GM18868 (cell line): ENCODE data around the gene KRT72.

Experiments
- ATAC-seq: cut with Tn5 transposase; IDR thresholded peaks from one replicate; pipeline ENCODE4 v1.9.1; 2021; ENCODE audit warnings: mild to moderate bottlenecking, moderate library complexity; ENCODE audit not compliant: unreplicated experiment

The KRT72 gene

GRCh38 chr12:52543985-52544883 is 57.0 kb downstream of the KRT72 start:
- ATAC-seq: no peak

GRCh38 chr12:52542785-52543318 is 58.4 kb downstream of the KRT72 start:
- ATAC-seq: no peak

DNA sequence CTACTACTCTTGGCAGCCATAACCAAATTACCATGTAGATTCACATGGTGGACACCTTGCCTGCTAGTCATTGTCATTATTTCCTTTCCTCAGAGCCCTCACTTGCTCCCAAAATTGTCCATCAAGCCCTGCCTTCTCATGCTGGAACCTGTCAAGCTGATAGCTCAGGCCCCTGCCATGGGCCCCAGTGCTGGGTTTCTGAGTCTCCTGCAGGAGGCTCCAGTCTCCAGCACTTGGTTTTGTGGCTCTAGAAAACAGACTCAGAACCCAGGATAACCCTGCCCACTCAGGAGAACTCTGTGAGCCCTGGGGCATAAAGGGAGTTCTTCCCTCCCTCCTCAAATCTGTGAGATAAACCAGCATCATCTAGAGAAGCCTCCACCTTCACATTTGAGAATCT is 59.1 kb downstream of the KRT72 start:
- ATAC-seq: no peak

GRCh38 chr12:52541709-52542108 is 59.6 kb downstream of the KRT72 start:
- no peak for ATAC-seq

DNA sequence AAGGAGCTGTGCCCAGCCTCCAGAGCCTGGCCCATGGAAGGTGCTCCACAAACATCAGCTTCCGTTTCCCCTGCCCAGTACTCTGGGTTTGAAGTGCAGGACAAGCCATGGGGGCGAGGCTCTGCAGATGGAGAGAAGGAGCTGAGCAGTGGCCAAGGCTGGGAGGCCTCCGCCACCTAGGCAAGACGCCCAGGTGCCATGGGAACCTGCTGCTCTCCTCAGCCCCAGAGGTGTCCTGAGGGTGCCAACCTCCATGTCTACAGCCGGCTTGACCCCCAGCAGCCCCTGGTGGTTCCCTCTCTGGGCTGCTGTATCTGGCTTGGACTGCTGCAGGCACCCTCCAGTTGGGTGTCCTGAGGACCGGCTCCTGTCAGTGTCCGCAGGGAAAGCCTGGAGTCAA is 60.7 kb downstream of the KRT72 start:
- ATAC-seq: no peak

GRCh38 chr12:52539821-52540173 is 61.5 kb downstream of the KRT72 start:
- ATAC-seq: no peak

DNA sequence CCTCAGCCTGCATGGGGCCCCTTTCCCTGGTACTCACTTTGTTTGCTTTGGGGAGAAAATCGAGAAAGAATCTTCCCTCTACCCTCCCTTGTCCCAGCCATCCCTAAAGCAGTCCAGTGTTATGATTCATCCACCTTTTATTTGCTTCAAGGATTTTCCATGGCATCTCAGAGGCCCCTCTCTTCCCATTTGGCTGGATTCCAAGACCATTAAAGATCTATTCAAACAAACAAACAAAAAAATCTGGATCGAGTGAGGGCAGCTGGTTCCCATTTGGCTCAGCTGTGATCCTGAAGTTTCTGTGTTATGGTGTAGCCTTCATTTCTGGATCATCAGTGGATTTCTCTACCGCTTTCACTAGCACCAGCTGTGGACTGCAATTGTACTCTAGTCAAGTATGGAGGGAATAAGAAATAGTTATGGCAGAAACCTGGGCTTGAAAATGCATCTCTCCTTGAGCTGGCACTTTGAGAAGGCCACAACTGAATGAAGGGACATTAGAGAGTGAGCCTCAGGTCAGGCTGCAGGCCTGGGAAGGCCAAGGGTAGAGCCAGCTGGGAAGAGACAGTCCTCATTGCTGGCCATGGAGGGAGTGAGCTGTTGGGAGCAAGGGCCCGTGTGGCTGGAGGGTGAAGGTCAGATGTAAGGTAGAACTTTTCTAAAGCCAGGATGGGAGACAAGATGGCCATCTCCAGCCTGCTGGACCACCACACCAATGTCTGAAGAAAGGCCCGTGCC is 62.0 kb downstream of the KRT72 start:
- no peak for ATAC-seq

GRCh38 chr12:52537101-52537500 is 64.2 kb downstream of the KRT72 start:
- no peak for ATAC-seq
